Activated CD8-positive, alpha-beta memory T cell treated with anti-CD3 and anti-CD28 coated beads, Interleukin-2, amount 10 ng/mL, durations not matched to agents 7 days and 5 days (primary cell): ENCODE results near the gene PLSCR2. TPM values are rescaled to one million over a fixed set of nuclear protein-coding genes. Genes with fewer than 3 reads are reported as not detected.
"Not testable (repeated sequence)": the region's sequence is repeated elsewhere in the genome, so short reads cannot be mapped to it uniquely, and the experiment has no call there.

Experiments
- ATAC-seq: fragments of 150-1000 bp; cut with Tn5 transposase; one replicate; pipeline ENCODE4 v1.10.0; 2021; ENCODE audit warnings: moderate library complexity
- CTCF ChIA-PET: fragments of 350-600 bp; sonication (Branson Sonifier 250); formaldehyde crosslinking; loops from one replicate; lab custom pipeline; 2021; ENCODE audit warnings: antibody characterized with exemption; lab: Charles Lee
- DNase-seq: peaks from one replicate; pipeline ENCODE4 v3.0.0-alpha.2; 2020
- H3K27ac Mint-ChIP-seq: one replicate; pipeline ENCODE4 v1.8.0; 2021; ENCODE audit warnings: mild to moderate bottlenecking, mixed read lengths
- H3K27me3 Mint-ChIP-seq: one replicate; pipeline ENCODE4 v1.8.0; 2021; ENCODE audit warnings: mixed read lengths
- H3K36me3 Mint-ChIP-seq: one replicate; pipeline ENCODE4 v1.8.0; 2021; ENCODE audit warnings: mild to moderate bottlenecking, mixed read lengths
- H3K4me1 Mint-ChIP-seq: one replicate; pipeline ENCODE4 v1.8.0; 2021; ENCODE audit warnings: mixed read lengths
- H3K4me3 Mint-ChIP-seq: one replicate; pipeline ENCODE4 v1.8.0; 2021; ENCODE audit warnings: mild to moderate bottlenecking, moderate library complexity, mixed read lengths
- H3K9me3 Mint-ChIP-seq: one replicate; pipeline ENCODE4 v1.8.0; 2022; ENCODE audit warnings: low read depth, mixed read lengths
- total RNA-seq, 2 experiments: library from RNA; stranded (reverse); gene quantifications; one replicate each; pipeline ENCODE4 v1.2.3, GENCODE V29; 2021

The PLSCR2 gene
- total RNA-seq, 2 experiments from 2014 or later = not detected

GRCh38 chr3:146499701-146500100 is 30.3 kb upstream of the PLSCR2 start:
- Mint-ChIP-seq H3K4me3 (no peak overlapping the region), H3K27ac (no peak overlapping the region), H3K36me3 (peaks cover 12% of the 10 kb centered on the region), H3K9me3 (peaks cover 2% of the 10 kb centered on the region), H3K4me1 (peaks cover 42% of the 10 kb centered on the region), H3K27me3 (peaks cover 8% of the 10 kb centered on the region)
- no peak for DNase-seq
- ATAC-seq = no peak
- CTCF ChIA-PET = interaction anchor here (1.3 kb wide), 1 partner anchor 12 kb away, joined by 4 read pairs; no protein-coding TSS in a partner anchor

- peak overlapping the region; percentile 83 for H3K27ac Mint-ChIP-seq
- H3K27me3 Mint-ChIP-seq = peaks cover 18% of the 10 kb centered on the region
- peaks cover 3% of the 10 kb centered on the region for H3K9me3 Mint-ChIP-seq
- peaks cover 9% of the 10 kb centered on the region for H3K36me3 Mint-ChIP-seq
- CTCF ChIA-PET = no interaction called here
- H3K4me3 Mint-ChIP-seq = peak overlapping the region; percentile 51
- ATAC-seq (peak; percentile 69), DNase-seq (peak; percentile 80)
- H3K4me1 Mint-ChIP-seq = peaks cover 27% of the 10 kb centered on the region
Measured at GRCh38 chr3:146498002-146498736, 28.8 kb upstream of the PLSCR2 start.

- H3K9me3 Mint-ChIP-seq, H3K4me3 Mint-ChIP-seq, H3K36me3 Mint-ChIP-seq, DNase-seq, CTCF ChIA-PET, ATAC-seq: not testable (repeated sequence)
- peak overlapping the region; percentile 83 for H3K27ac Mint-ChIP-seq
- peaks cover 18% of the 10 kb centered on the region for H3K4me1 Mint-ChIP-seq
- peaks cover 27% of the 10 kb centered on the region for H3K27me3 Mint-ChIP-seq
Measured at GRCh38 chr3:146497145-146497843, 27.9 kb upstream of the PLSCR2 start.

GRCh38 chr3:146496726-146497125 is 27.4 kb upstream of the PLSCR2 start:
- Mint-ChIP-seq H3K9me3 (peaks cover 3% of the 10 kb centered on the region), H3K27me3 (peaks cover 32% of the 10 kb centered on the region), H3K36me3 (peaks cover 6% of the 10 kb centered on the region), H3K27ac (no peak overlapping the region), H3K4me3 (no peak overlapping the region), H3K4me1 (peaks cover 15% of the 10 kb centered on the region)
- CTCF ChIA-PET = no interaction called here
- ATAC-seq (no peak), DNase-seq (no peak)

GRCh38 chr3:146496251-146496650 is 26.9 kb upstream of the PLSCR2 start:
- ATAC-seq (no peak), DNase-seq (no peak)
- H3K27me3 Mint-ChIP-seq = peaks cover 35% of the 10 kb centered on the region
- peaks cover 6% of the 10 kb centered on the region for H3K36me3 Mint-ChIP-seq
- peaks cover 12% of the 10 kb centered on the region for H3K4me1 Mint-ChIP-seq
- CTCF ChIA-PET = no interaction called here
- peaks cover 3% of the 10 kb centered on the region for H3K9me3 Mint-ChIP-seq
- no peak overlapping the region for H3K27ac Mint-ChIP-seq
- no peak overlapping the region for H3K4me3 Mint-ChIP-seq

- Mint-ChIP-seq H3K4me3 (no peak overlapping the region), H3K9me3 (peaks cover 3% of the 10 kb centered on the region), H3K27ac (no peak overlapping the region), H3K36me3 (peaks cover 6% of the 10 kb centered on the region), H3K27me3 (peaks cover 38% of the 10 kb centered on the region), H3K4me1 (peaks cover 10% of the 10 kb centered on the region)
- DNase-seq (no peak), ATAC-seq (no peak)
- CTCF ChIA-PET = no interaction called here
Measured at GRCh38 chr3:146493761-146494160, 24.4 kb upstream of the PLSCR2 start.

GRCh38 chr3:146493221-146493620 is 23.9 kb upstream of the PLSCR2 start:
- DNase-seq (no peak), ATAC-seq (no peak)
- CTCF ChIA-PET = no interaction called here
- Mint-ChIP-seq H3K4me1 (peaks cover 6% of the 10 kb centered on the region), H3K9me3 (peaks cover 3% of the 10 kb centered on the region), H3K27me3 (peaks cover 38% of the 10 kb centered on the region), H3K36me3 (peaks cover 6% of the 10 kb centered on the region), H3K27ac (no peak overlapping the region), H3K4me3 (no peak overlapping the region)

GRCh38 chr3:146491303-146491702 is 21.9 kb upstream of the PLSCR2 start:
- no peak for DNase-seq
- Mint-ChIP-seq H3K4me3 (no peak overlapping the region), H3K4me1 (no peaks in the 10 kb centered on the region), H3K9me3 (peaks cover 5% of the 10 kb centered on the region), H3K27ac (no peak overlapping the region), H3K27me3 (peaks cover 52% of the 10 kb centered on the region), H3K36me3 (peaks cover 2% of the 10 kb centered on the region)
- ATAC-seq = no peak
- CTCF ChIA-PET = no interaction called here

GRCh38 chr3:146485297-146485696 is 15.9 kb upstream of the PLSCR2 start:
- no peaks in the 10 kb centered on the region for H3K4me1 Mint-ChIP-seq
- CTCF ChIA-PET = no interaction called here
- peaks cover 11% of the 10 kb centered on the region for H3K9me3 Mint-ChIP-seq
- no peak for ATAC-seq
- H3K36me3 Mint-ChIP-seq = peaks cover 1% of the 10 kb centered on the region
- no peak for DNase-seq
- no peak overlapping the region for H3K4me3 Mint-ChIP-seq
- peaks cover 55% of the 10 kb centered on the region for H3K27me3 Mint-ChIP-seq
- H3K27ac Mint-ChIP-seq = no peak overlapping the region

- ATAC-seq = no peak
- Mint-ChIP-seq H3K27ac (no peak overlapping the region), H3K4me1 (no peaks in the 10 kb centered on the region), H3K36me3 (no peaks in the 10 kb centered on the region), H3K9me3 (no peaks in the 10 kb centered on the region), H3K27me3 (peaks cover 55% of the 10 kb centered on the region), H3K4me3 (no peak overlapping the region)
- CTCF ChIA-PET = interaction anchor here (0.6 kb wide), 1 partner anchor 124 kb away, joined by 3 read pairs; no protein-coding TSS in a partner anchor
- no peak for DNase-seq
Measured at GRCh38 chr3:146476094-146476740, 6.9 kb upstream of the PLSCR2 start.

- DNase-seq, ATAC-seq, H3K36me3 Mint-ChIP-seq, H3K27ac Mint-ChIP-seq, H3K9me3 Mint-ChIP-seq, H3K4me3 Mint-ChIP-seq, CTCF ChIA-PET, H3K4me1 Mint-ChIP-seq: not testable (repeated sequence)
- H3K27me3 Mint-ChIP-seq = peaks cover 43% of the 10 kb centered on the region
Measured at GRCh38 chr3:146474976-146475375, 5.6 kb upstream of the PLSCR2 start.

GRCh38 chr3:146473726-146474125 is 4.4 kb upstream of the PLSCR2 start:
- Mint-ChIP-seq H3K4me1 (peaks cover 3% of the 10 kb centered on the region), H3K27ac (no peak overlapping the region), H3K27me3 (peaks cover 31% of the 10 kb centered on the region), H3K36me3 (no peaks in the 10 kb centered on the region), H3K4me3 (no peak overlapping the region), H3K9me3 (no peaks in the 10 kb centered on the region)
- DNase-seq = no peak
- no peak for ATAC-seq
- CTCF ChIA-PET = no interaction called here

- ATAC-seq = no peak
- no peak overlapping the region for H3K27ac Mint-ChIP-seq
- no peaks in the 10 kb centered on the region for H3K9me3 Mint-ChIP-seq
- H3K27me3 Mint-ChIP-seq = peaks cover 22% of the 10 kb centered on the region
- CTCF ChIA-PET = no interaction called here
- peaks cover 3% of the 10 kb centered on the region for H3K4me1 Mint-ChIP-seq
- H3K36me3 Mint-ChIP-seq = no peaks in the 10 kb centered on the region
- no peak for DNase-seq
- no peak overlapping the region for H3K4me3 Mint-ChIP-seq
Measured at GRCh38 chr3:146472611-146473010, 3.2 kb upstream of the PLSCR2 start.
